HG03565 (cell line): Measurements from ENCODE around the gene DCTN4.
"Not testable (repeated sequence)": the region's sequence is repeated elsewhere in the genome, so short reads cannot be mapped to it uniquely, and the experiment has no call there.

ENCODE experiments used
- ATAC-seq: cut with Tn5 transposase; IDR thresholded peaks from one replicate; pipeline ENCODE4 v1.9.1; 2021; ENCODE audit warnings: mild to moderate bottlenecking, moderate library complexity; ENCODE audit not compliant: unreplicated experiment

Gene DCTN4

DNA sequence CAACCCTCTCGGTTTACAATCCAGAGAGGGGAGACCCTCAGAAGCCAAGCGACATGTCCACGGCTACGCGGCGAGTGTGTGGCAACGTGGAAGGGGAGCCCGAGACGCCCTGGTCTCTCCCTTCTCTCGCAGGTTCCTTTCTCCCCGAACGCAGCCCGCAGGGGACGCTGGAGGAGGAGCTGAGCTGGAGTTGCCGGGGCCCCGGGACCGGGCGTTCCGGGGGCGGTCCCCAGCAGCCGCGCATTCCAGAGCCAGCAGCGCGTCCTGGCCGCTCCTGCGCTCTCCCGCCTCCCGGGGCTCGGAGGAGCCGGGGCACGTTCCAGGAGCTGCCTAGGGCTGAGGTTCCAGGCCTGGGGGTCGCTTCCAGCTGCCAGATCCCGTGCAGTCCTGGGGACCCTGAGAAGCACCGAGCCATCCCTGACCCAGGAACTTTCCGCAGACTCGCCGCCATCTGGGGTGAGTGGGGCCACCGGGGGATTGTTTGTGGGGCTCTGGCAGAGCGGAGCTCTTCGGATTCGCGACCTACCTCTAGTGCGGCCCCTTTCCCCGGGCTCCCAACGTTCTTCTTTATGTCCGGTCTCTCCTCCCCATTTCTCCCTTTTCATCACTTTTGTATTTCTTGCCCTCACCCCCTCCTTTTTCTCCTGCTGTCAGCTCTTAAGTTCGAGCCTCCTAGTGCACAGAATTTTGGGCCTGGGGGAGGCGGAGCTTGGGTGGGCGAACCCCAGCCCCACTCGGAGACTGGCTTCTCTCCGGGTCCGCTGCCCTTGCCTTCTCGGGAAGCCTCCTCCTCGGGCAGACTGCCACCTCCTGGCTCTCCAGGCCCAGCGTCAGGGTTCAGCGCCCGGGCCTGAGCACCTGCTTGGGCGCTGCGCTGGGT, 19.9 kb upstream of the DCTN4 start, which contains the start of gene SMIM3:
Gene SMIM3, plus strand, starts transcription at position 241 of the 880 bp plus-strand sequence. CDS start 16,684 bp downstream, outside the sequence.
- no peak for ATAC-seq

DNA sequence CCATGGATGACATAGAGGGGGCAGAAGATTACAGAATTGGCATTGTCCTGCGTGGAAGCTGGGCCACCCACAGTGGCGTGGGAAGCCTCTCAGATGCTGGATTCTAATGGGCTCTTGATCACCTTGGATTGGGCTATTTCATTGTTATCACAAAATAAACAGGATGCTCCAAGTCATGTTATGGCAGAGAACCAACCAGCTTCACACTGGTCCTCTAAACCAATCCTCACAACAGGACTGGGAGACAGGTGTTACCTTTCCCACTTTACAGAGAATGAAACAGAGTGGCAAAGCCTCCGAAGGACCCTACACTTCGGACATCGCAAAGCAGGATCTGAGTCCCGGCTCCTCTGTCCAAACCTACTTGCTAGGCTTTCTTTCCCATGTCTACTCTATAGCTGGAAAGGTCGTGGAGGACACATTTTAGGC, 19.3 kb upstream of the DCTN4 start:
- ATAC-seq: no peak

DNA sequence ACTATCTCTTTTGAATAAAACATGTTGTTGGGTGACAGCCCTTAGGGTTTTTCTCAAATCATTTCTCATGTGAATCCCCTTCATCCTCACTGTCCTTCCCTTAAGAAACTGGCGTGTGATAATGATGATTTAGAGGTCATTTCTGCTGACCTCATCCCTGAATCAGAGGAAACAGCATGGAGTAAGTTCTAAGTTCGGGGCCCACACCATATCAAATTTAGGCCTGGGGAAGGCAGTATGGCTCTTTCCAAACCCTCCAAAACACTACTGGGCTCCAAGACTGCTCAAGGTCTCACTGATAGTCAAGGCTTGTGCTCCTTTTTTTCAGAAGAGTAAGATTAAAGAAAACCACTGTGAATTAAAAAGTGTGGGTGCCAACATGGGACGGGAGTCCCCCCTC, 18.9 kb upstream of the DCTN4 start:
- ATAC-seq: no peak

DNA sequence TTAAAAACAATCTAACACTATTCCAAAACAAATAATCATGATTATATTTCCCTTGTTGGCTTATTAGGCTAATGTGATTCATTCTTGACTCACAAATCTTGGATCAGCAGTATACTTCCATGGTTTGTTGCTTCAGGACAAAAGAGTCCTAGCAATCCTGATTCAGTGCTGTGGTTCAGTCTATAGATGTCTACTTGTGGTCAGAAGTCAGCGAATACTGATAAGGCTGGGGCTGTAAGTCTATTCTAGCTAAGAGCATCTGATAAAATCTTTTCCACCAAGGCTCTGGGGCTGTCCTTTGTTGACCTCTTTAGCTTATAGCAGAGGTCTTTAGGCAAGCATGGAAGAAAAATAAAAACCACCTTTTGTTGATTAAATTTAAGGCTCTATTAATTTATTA, 15.3 kb upstream of the DCTN4 start:
- ATAC-seq: no peak

DNA sequence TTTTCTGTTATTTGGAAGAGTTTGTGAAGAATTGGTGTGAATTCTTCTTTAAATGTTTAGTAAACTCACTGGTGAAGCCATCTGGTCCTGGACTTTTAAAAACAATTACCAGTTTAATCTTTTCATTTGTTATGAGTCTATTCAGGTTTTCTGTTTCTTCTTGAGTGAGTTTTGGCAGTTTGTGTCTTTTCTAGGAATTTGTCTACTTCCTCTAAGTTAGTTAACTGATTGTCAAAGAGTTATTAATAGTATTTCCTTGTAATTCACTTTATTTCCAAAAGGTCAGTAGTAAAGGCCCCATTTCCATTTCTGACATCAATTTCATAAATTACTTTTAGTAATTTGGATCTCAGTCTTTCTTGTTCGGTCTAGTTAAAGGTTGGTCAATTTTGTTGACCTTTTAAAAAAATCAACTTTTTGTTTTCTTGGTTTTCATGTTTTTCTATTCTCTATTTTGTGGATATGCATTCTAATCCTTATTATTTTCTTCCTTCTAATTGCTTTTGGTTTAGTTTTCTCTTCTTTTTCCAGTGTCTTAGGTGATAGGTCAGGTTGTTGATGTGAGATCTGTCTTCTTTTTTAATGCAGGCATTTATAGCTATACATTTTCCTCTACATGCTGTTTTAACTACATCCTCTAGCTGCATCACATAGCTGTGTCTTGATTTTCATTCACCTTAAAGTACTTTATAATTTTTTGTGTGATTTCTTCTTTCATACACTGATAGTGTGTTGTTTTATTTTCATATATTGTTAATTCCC, 12.4 kb upstream of the DCTN4 start:
- no peak for ATAC-seq

DNA sequence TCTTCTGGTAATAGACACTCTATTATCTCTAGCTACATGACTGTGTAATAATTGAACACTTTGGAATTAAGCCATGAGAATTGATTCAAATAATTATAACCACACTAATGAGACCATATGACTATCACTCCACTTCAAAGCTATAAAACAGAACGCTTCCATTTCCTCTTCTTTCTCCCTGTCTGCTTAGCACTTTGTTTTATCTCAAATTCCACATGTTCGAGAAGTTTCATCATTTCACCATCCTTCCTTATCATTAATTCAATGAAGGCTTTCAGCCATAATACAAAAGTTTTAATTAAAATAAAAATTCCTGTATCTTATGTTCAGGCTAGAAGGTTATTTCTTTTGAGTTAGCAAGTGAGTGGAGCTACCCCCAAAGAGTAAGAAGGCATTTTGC, 7.4 kb upstream of the DCTN4 start:
- ATAC-seq: no peak

DNA sequence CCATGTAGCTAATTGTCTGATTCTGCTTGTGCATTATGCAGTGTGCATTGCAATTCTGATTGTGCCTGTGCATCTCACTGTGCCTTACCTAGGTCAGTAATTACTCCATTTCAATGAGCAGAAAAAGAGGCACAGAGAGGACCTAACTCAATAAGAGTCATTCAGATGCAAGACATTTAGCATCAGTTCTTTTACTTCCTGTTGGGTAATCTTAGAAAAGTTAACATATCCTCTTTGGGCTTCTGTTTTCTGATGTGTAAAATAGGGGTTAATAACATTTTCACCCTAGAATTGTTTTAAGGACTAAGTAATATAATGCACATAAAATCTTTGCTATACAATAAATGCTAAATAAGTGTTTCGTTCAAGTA, 7.0 kb upstream of the DCTN4 start:
- no peak for ATAC-seq

DNA sequence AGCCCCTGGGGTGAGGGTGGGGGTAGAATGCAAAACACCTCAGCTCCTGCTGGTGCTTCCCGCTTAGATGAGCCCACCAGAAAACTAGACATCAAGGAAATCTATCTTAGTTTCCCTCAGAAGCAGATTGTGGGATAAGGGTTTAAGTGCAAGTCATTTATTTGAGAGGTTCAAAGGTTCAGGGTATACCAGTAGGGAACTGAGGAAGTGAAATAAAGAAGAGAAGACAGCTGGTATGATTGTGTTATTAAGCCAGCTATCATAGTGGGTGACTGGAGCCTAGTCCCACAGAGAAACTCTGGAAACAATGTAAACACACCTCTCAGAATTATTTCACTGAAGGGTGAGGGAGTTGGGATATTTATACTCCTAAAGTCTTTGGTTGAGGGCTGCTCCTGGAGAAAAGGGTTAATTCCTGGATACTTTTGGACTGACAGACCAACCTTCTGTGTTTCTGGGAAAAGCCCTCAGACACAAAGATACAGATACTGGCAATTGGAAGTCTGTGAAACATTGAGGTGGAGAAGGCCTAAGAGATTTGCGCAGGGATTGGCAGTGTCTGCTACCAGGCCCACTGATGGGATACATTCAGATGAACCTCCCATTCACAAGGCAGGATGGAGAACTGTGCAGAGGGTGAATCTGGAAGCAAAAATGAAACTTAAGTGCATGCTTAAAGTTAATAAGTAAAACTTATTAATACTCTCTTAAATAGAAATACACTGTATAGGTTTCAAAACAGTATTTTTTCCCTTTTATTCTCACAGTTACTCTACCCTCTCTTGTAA, 6.4 kb upstream of the DCTN4 start:
- no peak for ATAC-seq

DNA sequence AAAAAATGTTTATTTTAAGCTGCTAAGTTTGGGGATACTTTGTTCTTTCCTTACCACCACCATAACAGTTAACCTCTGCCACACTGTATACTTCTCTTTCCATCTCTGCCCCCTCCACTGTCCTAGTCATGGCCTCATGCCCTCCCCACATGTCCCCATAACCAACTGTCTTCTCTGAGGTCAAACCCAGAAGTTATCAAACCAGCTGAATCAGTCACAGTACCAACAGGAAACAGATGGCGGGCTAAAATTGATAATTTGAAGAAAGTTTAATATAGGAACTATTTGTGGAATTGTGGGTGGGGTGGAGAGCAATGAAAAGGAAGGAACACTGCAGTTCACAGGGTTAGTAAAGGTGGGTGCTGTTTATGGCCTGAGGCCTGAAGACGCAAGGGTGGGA, 5.7 kb upstream of the DCTN4 start:
- ATAC-seq: no peak

DNA sequence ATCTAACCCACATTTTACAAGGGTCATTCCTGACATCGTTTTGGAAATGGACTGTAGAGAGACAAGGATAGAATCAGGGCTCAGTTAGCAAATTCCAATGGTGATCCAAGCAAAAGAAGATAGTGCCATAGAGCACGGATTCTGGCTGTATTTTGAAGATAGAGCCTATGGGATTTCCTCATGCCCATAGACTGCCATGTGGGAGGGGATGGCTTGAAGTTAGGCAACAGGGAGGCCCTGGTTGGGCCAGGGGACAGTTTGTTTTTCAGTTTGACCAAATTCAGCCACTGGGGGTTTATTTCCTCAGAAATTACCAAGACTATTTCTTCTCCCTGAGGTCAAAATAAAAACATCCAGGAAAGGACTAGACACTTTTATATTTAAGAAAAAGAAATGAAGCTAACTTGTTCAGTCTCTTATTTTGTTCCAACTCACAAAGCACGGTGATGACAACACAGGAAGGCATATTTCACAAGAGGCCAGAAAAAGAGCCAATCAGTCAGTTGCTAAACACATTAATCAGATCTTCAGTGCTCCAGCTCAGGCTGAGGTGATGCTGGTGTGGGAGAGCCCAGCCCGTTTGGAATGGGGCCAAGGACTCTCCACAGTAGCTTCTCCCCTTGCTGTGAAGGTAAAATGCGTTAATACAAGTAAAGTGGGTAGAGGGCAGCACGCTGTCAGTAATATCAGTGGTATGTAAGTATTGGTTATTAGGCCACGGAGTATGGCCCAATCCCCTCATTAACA, 4.4 kb upstream of the DCTN4 start:
- no peak for ATAC-seq

DNA sequence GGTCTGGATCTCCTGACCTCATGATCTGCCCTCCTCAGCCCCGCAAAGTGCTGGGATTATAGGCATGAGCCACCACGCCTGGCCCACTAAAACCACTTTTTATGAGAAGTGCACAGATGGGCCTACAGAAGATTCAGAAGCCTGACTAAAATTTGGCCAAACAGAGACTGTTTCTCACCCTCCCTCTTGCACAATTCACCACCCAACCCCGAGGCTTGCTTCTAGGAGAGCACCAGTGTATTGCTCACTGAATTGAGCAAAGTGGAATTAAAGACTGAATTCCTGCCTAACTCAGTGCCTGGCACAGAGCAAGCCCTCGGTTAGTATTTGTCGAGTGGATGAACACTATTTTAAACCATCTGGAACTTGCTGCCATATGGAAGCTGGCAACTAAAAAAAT, 3.4 kb upstream of the DCTN4 start:
- no peak for ATAC-seq

DNA sequence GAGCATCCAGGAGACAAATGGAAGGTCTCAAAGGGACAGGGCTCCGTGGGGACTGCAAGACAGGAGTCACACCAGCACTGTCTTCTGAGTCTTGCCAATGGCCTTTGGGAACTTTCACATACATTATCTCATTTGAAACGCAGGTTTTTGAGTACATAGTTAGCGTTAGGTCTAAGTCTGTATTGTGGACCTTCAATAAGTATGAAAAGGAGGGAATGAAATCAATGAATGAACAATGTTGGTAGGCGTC, 442 bp upstream of the DCTN4 start:
- ATAC-seq: no peak

DNA sequence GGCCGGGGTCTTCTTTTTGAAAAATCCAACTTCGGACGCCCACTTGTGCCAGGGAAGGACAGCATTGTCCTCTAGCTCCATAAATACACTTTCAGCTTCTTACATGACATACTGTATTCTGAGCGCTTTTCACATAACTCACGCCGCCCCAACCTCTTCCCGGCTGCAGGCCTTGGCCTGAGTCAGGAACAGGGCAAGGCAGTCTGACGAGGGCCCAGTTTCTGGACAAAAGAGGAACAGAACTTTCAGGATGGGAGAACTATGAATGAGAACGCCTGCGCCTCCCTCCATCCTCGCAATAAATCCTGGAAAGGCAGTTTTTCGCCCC, 650 bp downstream of the DCTN4 start:
- peak; percentile 2 for ATAC-seq

DNA sequence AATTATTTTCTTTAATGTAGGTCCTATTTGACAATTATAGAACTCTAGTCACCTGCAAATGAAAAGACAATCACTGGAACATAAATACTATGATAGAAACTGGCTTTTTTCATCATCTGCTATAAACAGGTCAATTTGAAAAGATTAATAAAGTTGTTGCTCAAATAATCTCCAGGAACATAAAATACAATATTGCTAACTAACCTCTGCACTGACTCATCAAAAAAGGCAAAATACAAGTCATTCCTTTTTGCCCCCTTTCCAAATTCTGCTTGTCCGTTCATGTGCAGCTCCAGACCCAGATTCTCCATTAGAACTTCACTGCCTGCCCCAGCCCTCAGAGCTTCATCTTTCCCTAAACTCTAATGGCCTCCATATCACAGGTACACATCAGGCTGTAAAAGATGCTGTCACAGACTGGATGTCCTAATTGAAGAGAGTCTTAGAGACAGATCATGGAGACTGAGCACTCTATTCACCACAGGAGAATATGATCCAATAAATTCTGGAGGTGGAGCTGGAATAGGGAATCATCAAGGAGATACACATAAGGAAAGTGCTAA, 1.6 kb downstream of the DCTN4 start:
- no peak for ATAC-seq

DNA sequence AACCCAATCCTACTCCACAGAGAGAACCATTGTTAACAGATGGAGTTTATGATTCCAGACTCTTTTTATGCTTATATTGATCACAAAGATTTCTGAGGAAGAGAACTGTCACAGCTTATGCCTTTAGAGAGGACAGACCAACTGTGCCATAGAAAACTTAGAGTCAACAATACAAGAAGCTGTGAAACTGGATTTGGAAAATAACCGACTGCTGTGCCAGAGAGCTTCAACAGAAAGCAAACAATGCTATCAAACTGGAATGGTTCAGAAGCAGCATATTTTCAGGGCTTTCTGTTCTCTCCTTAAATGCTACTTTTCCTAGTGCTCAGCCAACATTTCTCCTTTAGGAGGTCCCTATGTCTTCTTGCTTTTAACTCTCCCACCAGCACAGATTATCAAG, 5.0 kb downstream of the DCTN4 start:
- no peak for ATAC-seq

DNA sequence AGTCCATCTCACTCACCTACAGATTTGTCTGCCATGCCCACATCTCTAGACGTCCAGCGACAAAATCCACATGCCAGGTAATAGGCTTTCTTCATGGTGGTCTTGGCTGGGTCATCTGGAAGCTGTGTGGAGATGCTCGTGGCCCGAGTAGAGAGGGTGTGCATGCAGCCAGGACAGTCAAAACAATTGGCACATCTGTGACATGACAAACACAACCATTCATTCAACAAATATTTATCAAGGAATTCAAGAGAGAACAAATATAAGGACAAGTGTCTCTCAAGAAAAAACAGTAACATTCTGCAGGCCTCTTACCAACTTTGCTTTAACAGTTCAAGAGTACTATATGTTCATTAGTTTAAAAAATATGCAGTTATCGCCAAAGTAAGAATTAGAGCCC, 5.4 kb downstream of the DCTN4 start:
- no peak for ATAC-seq

DNA sequence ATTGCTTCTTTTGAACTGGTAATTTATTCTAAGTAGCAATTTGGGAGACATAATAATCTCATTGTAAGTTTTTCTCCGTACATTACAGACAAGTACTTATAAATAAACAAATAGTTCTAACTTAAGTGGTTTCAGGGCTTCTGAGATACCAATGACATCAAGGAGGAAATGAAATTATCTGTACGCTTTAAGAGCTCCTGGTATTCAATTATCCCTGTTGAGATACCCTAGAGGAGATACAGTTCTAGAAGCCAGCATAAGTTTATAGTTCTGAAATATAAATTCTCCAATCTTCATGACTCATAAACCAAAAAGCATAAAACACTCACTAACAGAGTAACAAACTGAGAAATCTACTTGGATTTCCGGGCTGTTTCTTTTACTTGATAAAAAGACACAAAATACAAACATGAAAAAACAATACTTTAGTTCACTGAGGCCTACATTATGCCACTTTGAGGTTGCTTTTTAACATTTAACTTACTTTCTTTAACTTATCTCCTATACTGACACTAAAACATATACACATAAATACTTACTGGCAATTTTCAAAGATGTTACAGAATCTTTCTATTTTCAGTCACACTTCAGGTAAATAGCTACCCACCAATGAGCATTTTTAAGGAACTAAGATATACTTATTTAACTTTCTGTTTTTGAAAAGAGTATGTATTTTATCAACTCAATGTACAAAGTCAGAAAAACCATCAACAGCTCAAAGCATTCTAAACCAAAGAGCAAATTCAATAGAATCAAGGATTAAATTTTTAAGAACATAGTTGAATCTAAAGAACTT, 7.5 kb downstream of the DCTN4 start:
- no peak for ATAC-seq

DNA sequence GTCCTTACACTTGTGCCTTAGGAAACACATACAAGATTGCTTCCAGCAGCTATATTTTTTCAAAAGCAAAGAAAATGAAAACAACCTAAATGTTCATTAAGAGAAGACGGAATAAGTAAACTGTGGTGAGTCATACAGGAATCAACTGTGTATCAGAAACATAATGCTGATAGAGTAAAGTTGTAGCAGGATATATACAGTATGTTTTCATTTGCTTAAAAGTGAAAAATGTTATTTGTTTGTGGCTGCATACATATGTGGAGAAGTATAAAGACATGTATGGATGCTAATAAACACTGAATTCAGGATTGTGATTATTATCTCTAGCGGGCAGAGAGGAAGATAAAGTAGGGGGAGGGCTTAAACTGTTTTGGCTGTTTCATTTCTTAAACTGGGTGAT, 8.3 kb downstream of the DCTN4 start:
- ATAC-seq: no peak

DNA sequence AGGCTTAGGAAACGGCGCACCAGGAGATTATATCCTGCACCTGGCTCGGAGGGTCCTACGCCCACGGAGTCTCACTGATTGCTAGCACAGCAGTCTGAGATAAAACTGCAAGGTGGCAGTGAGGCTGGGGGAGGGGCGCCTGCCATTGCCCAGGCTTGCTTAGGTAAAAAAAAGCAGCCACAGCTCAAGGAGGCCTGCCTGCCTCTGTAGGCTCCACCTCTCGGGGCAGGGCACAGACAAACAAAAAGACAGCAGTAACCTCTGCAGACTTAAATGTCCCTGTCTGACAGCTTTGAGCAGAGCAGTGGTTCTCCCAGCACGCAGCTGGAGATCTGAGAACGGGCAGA, 15.7 kb downstream of the DCTN4 start:
- ATAC-seq: not testable (repeated sequence)
